Progenitor cell of endocrine pancreas (in vitro differentiated cells): Measurements from ENCODE around the gene INTS1. TPM values are rescaled to one million over a fixed set of nuclear protein-coding genes. Genes with fewer than 3 reads are reported as not detected.

ENCODE experiments used
- DNase-seq: peaks from one replicate; pipeline ENCODE4 v3.0.0; 2021; ENCODE audit warnings: low spot score; ENCODE audit not compliant: unreplicated experiment
- H3K27ac Mint-ChIP-seq: 2 replicates; pipeline ENCODE4 v1.8.0; 2021; ENCODE audit warnings: mild to moderate bottlenecking, moderate library complexity, mixed read lengths
- H3K27me3 Mint-ChIP-seq: 2 replicates; pipeline ENCODE4 v1.8.0; 2021; ENCODE audit warnings: mixed read lengths
- H3K36me3 Mint-ChIP-seq: 2 replicates; pipeline ENCODE4 v1.8.0; 2022; ENCODE audit warnings: mixed read lengths; ENCODE audit not compliant: insufficient read depth
- H3K4me1 Mint-ChIP-seq: 2 replicates; pipeline ENCODE4 v1.8.0; 2021; ENCODE audit warnings: low read depth, mixed read lengths
- H3K4me3 Mint-ChIP-seq: 2 replicates; pipeline ENCODE4 v1.8.0; 2021; ENCODE audit warnings: low read depth, mild to moderate bottlenecking, moderate library complexity, mixed read lengths
- H3K9me3 Mint-ChIP-seq: 2 replicates; pipeline ENCODE4 v1.8.0; 2021; ENCODE audit warnings: low read depth, mixed read lengths
- CTCF ChIP-seq: fragments of 200-600 bp; sonication (generic); IDR thresholded peaks from one replicate; pipeline ENCODE4 v1.5.0; 2021; ENCODE audit warnings: antibody characterized with exemption, mild to moderate bottlenecking; ENCODE audit not compliant: unreplicated experiment
- total RNA-seq: library from RNA; stranded (reverse); gene quantifications from 2 replicates; pipeline ENCODE4 v1.2.1, GENCODE V29; 2021

The INTS1 gene
- total RNA-seq, 1 donor from 2014 or later: 145 TPM

- Mint-ChIP-seq H3K36me3 (no peaks in the 10 kb centered on the region), H3K27me3 (no peaks in the 10 kb centered on the region), H3K27ac (no peak overlapping the region), H3K4me3 (no peak overlapping the region), H3K4me1 (no peaks in the 10 kb centered on the region), H3K9me3 (no peaks in the 10 kb centered on the region)
- no peak for TF ChIP-seq CTCF
- DNase-seq: no peak
Measured at GRCh38 chr7:1438208-1438607, 66.0 kb downstream of the INTS1 start.

GRCh38 chr7:1437155-1437880 is 66.9 kb downstream of the INTS1 start:
- no peaks in the 10 kb centered on the region for H3K4me1 Mint-ChIP-seq
- TF ChIP-seq CTCF: no peak
- H3K9me3 Mint-ChIP-seq: no peaks in the 10 kb centered on the region
- peaks cover 3% of the 10 kb centered on the region for H3K27me3 Mint-ChIP-seq
- no peak for DNase-seq
- H3K4me3 Mint-ChIP-seq: no peak overlapping the region
- H3K27ac Mint-ChIP-seq: no peak overlapping the region
- no peaks in the 10 kb centered on the region for H3K36me3 Mint-ChIP-seq

DNA sequence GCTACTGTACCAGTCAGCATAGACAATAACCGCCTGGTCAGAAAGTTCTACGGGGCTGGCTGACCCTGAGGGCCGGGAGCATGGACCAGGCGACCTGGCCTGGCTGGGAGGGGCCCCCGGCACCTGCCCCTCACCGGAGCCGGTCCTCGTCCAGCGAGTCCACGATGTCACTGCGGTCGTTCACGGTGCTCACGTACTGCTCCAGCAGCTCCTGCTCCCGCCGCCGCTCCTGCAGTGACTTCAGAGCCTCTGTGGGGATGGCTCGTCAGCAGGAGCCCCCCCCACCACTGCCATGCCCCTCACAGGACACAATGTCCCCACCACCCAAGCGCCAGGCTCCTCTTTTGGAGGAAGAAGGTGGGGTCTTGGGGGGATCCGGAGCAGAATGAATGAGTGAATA is 67.6 kb downstream of the INTS1 start:
- no peak for TF ChIP-seq CTCF
- H3K36me3 Mint-ChIP-seq: no peaks in the 10 kb centered on the region
- DNase-seq: no peak
- no peak overlapping the region for H3K27ac Mint-ChIP-seq
- peaks cover 4% of the 10 kb centered on the region for H3K27me3 Mint-ChIP-seq
- no peaks in the 10 kb centered on the region for H3K4me1 Mint-ChIP-seq
- H3K4me3 Mint-ChIP-seq: no peak overlapping the region
- no peaks in the 10 kb centered on the region for H3K9me3 Mint-ChIP-seq

DNA sequence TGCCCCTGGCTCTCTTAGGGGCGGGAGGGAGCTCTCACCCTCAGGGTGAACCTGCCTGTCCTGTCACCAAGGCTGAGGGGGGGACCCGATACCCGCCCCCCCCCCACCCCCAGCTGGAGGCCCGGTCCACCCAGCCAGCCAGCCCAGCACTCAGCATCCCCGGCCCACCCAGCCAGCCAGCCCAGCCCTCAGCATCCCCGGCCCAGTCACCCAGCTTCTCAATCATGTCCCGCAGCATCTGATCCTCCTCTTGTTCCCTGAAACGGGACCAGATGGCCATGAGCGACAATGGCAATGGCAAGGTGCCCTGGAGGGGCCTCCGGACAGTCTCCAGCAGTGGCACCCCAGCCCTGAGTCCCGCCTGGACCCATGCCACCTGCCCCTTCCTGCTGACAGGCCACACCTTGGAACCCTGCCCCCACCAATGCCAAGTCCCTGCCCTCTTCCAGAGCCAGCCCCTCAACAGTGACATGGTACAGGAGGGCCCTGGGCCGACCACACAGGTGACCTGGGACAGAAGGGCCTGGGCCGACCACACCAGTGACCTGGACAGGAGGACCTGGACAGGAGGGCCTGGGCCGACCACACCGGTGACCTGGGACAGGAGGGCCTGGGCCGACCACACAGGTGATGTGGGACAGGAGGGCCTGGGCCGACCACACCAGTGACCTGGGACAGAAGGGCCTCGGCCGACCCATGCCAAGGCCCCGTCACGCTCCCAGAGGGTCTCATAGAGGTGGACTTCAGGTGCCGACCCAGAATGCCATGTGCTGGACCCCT is 69.1 kb downstream of the INTS1 start:
- Mint-ChIP-seq H3K36me3 (no peaks in the 10 kb centered on the region), H3K27me3 (peaks cover 4% of the 10 kb centered on the region), H3K4me1 (no peaks in the 10 kb centered on the region), H3K9me3 (no peaks in the 10 kb centered on the region), H3K4me3 (no peak overlapping the region), H3K27ac (no peak overlapping the region)
- TF ChIP-seq CTCF: no peak
- no peak for DNase-seq

DNA sequence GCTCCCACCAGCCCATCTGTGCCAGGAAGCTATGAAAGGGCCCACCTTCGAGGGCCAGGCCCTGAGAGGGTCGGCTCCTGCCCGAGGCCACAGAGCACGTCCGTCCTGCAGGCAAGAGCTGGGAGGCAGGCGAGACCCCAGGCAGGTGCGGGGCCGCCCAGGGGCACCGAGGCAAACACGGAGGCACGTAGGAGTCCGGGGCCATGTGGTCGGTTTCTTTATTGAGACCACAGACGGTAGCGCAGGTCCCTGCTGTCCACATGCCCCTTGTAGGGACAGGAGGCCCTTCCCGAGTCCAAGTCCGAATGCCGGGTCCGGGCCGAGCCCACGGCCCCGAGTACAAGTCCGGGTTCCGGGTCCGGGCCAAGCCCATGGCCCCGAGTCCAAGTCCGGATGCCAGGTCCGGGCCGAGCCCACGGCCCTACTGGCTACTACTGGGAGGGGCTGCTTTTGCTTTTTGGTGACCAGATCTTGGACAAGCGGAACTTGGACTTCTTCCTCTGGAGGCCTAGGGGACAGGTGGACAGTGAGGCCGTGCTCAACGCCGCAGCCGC is 69.9 kb downstream of the INTS1 start:
- TF ChIP-seq CTCF: no peak
- Mint-ChIP-seq H3K9me3 (no peaks in the 10 kb centered on the region), H3K36me3 (no peaks in the 10 kb centered on the region), H3K4me1 (no peaks in the 10 kb centered on the region), H3K27ac (no peak overlapping the region), H3K27me3 (peaks cover 4% of the 10 kb centered on the region), H3K4me3 (no peak overlapping the region)
- DNase-seq: no peak
